ENCODE data around the gene RNF126.
A peak's percentile ranks its signal among the peaks of the same experiment; 100 is the strongest.

- no peak for TF ChIP-seq TARDBP (IDR thresholded peaks at IDR 0.05)
- peak; percentile 55; the same call in 1 of the 2 replicates for TF ChIP-seq FOXM1 (IDR thresholded peaks at IDR 0.05; ENCODE audit: borderline replicate concordance)
Measured at GRCh38 chr19:662962-663681, at the start of gene RNF126.
